ENCODE results near the gene KLK1.

KLK1 gene

DNA sequence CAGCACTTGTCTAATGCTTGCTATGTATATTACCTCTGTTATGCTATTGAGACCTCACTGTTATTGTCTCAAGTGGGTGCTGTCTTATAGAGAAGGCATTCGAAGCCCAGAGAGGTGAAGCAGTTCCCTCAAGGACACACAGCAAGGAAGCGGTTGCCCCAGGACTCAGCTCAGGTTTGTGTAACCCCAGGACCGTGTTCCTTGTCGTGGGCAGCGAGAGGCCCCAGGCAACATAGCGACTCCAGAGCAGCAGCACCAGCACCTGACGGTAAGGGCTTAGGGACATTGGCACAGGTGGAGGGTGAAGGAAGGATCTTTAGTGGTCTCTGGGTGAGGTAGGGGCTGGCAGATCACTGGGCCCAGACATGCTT lies 7.4 kb upstream of the KLK1 start:
- Histone ChIP-seq H3K4me3 (replicated peaks; ENCODE audit: low read depth, low read length) (no peak overlapping the region), H3K27me3 (replicated peaks; ENCODE audit: control insufficient read depth, insufficient read depth, low read length) (no peaks in the 10 kb centered on the region), H3K36me3 (ENCODE audit: control insufficient read depth, insufficient read depth, low read length) (no peaks in the 10 kb centered on the region)
- no peak for DNase-seq (ENCODE audit: extremely low read depth, insufficient read length)
- TF ChIP-seq, protein P1, sequence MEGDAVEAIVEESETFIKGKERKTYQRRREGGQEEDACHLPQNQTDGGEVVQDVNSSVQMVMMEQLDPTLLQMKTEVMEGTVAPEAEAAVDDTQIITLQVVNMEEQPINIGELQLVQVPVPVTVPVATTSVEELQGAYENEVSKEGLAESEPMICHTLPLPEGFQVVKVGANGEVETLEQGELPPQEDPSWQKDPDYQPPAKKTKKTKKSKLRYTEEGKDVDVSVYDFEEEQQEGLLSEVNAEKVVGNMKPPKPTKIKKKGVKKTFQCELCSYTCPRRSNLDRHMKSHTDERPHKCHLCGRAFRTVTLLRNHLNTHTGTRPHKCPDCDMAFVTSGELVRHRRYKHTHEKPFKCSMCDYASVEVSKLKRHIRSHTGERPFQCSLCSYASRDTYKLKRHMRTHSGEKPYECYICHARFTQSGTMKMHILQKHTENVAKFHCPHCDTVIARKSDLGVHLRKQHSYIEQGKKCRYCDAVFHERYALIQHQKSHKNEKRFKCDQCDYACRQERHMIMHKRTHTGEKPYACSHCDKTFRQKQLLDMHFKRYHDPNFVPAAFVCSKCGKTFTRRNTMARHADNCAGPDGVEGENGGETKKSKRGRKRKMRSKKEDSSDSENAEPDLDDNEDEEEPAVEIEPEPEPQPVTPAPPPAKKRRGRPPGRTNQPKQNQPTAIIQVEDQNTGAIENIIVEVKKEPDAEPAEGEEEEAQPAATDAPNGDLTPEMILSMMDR (IDR thresholded peaks at IDR 0.05; ENCODE audit: insufficient read depth, low read length, poor library complexity, severe bottlenecking), result no peak

DNA sequence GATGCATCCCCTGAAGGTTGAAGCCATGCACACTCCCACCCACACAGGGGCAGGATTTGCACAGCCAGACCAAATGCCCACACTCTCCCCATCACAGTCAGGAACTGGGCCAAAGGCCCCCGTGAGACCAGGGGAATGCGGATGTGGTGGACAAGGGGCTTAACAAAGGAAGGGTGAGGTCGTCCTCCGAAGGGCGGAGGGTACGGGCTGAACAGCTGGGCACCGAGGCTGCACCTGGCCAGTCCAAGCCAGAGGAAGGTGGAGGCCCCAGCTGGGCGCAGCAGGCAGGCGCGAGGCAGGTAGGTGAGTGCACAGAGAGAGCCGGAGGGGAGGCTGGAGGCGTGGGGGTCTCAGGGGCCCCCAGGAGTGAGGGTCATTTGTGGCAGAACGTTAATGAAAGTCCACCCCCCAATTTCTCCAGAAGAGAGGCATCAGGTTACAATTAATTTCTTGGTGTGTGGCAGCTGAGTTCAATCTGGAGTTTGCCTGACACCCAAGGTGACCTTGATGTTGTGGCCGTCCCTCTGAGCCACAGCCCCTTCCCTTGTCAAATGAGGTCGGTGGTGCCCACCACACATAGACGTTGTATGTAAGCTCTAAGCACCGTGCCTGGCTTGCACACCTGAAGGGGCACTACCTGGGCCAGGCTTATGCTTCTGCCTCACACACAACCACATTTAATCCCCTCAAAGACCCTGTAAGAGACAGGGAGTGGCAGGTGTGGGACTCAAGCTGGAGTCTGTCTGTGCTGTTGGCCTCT lies 6.9 kb upstream of the KLK1 start:
- Histone ChIP-seq H3K27me3 (replicated peaks; ENCODE audit: control insufficient read depth, insufficient read depth, low read length) (no peaks in the 10 kb centered on the region), H3K4me3 (replicated peaks; ENCODE audit: low read depth, low read length) (no peak overlapping the region), H3K36me3 (ENCODE audit: control insufficient read depth, insufficient read depth, low read length) (no peaks in the 10 kb centered on the region)
- no peak for DNase-seq (ENCODE audit: extremely low read depth, insufficient read length)
- TF ChIP-seq, protein P1 (IDR thresholded peaks at IDR 0.05; ENCODE audit: insufficient read depth, low read length, poor library complexity, severe bottlenecking), result no peak

DNA sequence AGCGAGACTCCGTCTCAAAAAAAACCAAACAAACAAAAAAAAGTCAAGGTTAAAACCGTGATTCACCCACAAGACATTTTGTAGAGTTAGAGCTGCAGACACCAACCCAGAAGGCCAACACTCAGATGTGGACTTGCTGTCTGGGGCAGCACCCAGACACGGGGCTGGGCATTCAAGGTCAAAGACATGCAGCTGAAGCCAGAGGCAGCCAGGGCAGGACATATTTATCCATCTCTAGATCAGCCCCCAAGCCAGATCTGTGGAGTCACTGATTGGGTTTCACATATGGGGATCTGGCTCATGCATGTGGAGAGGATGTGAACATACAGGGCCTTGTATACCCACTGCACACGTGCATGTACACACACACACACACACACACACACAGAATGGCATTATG lies 6.2 kb upstream of the KLK1 start:
- H3K36me3 ChIP-seq (ENCODE audit: control insufficient read depth, insufficient read depth, low read length), result no peaks in the 10 kb centered on the region
- no peak for DNase-seq (ENCODE audit: extremely low read depth, insufficient read length)
- H3K4me3 ChIP-seq (replicated peaks; ENCODE audit: low read depth, low read length), result no peak overlapping the region
- TF ChIP-seq, protein P1 (IDR thresholded peaks at IDR 0.05; ENCODE audit: insufficient read depth, low read length, poor library complexity, severe bottlenecking), result no peak
- no peaks in the 10 kb centered on the region for H3K27me3 ChIP-seq (replicated peaks; ENCODE audit: control insufficient read depth, insufficient read depth, low read length)

DNA sequence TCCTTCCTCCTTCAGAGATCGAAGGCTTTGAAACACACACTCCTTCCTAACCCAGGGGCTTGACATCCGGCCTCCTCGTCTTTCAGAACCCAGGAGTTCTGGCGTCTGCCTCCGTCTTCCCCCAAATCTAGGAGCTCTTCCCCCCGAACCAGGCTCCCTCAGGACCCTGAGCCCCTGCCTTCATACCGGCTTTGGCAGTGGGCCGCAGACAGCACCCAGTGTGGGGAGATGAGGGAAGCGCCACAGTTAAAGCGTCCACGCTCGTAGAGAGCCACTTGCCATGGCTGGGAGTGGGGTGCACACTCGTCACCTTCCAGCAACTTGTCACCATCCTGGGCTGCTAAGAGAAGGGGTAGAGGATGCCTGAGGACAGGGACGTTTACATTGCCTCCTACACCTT lies 3.9 kb upstream of the KLK1 start:
- TF ChIP-seq, protein P1 (IDR thresholded peaks at IDR 0.05; ENCODE audit: insufficient read depth, low read length, poor library complexity, severe bottlenecking), result no peak
- no peaks in the 10 kb centered on the region for H3K36me3 ChIP-seq (ENCODE audit: control insufficient read depth, insufficient read depth, low read length)
- no peaks in the 10 kb centered on the region for H3K27me3 ChIP-seq (replicated peaks; ENCODE audit: control insufficient read depth, insufficient read depth, low read length)
- no peak for DNase-seq (ENCODE audit: extremely low read depth, insufficient read length)
- H3K4me3 ChIP-seq (replicated peaks; ENCODE audit: low read depth, low read length), result no peak overlapping the region

DNA sequence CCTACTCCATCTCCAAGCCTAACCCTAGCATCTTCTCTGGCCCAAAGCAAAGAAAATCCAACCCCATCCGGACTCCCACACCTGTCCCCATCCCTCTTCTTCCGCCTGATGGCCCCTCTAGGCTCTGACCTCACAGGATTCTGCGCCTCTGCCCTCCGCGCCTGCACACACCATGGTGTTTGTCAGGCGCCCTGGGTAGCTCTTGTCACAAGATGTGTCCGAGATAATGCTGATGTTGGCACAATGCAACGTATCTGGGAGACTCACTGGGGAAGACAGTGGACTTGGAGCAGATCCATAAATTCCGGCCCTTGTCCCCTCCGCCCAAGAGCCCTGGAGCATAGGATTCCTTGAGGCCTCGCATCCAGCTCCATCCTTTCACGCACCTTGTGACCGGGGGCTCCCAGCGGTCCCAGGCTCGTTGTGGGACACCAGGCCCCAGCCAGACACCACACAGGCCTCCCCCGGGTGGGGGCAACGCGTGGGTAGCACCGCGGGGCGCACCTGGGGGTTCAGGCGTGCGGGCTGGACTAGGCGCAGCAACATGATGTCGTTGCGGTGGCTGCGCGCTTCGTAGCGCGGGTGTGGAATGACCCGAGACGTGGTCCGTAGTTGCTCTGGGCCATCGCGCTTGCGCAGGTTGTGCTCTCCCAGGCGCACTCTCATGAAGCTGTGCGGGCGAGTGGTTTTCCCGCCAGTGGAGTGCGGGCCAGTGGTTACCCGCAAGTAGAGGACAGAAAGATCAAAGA lies 3.1 kb upstream of the KLK1 start:
- Histone ChIP-seq H3K36me3 (ENCODE audit: control insufficient read depth, insufficient read depth, low read length) (no peaks in the 10 kb centered on the region), H3K27me3 (replicated peaks; ENCODE audit: control insufficient read depth, insufficient read depth, low read length) (no peaks in the 10 kb centered on the region), H3K4me3 (replicated peaks; ENCODE audit: low read depth, low read length) (no peak overlapping the region)
- TF ChIP-seq, protein P1 (IDR thresholded peaks at IDR 0.05; ENCODE audit: insufficient read depth, low read length, poor library complexity, severe bottlenecking), result no peak
- no peak for DNase-seq (ENCODE audit: extremely low read depth, insufficient read length)
